Lower leg skin (tissue), 4 donors: ENCODE measurements around the gene DDX28. TPM values are rescaled to one million over a fixed set of nuclear protein-coding genes. Genes with fewer than 3 reads are reported as not detected.
"Not testable (repeated sequence)": the region's sequence is repeated elsewhere in the genome, so short reads cannot be mapped to it uniquely, and the experiment has no call there.

Experiments
- DNase-seq, 2 donors: peaks; one replicate each; pipeline ENCODE4 v3.0.0-alpha.2; 2019; ENCODE audit warnings: low spot score in 2 of 2
- H3K4me3 ChIP-seq: fragments of 200-600 bp; sonication (generic); 2 replicates; pipeline ENCODE4 v1.5.1; 2017; ENCODE audit warnings: mild to moderate bottlenecking, low read depth; ENCODE audit not compliant: poor library complexity, severe bottlenecking
- POLR2A ChIP-seq, 2 donors: fragments of 450-650 bp; IDR thresholded peaks; one replicate each; pipeline ENCODE4 v1.6.1; 2016 to 2017; ENCODE audit warnings: antibody characterized with exemption in 2 of 2, mild to moderate bottlenecking in 1 of 2, moderate library complexity in 1 of 2
- whole genome bisulfite sequencing, 2 donors: methylation state at CpG; one replicate each; pipeline ENCODE4 v1.1.5; 2018; 5-methylcytosine and 5-hydroxymethylcytosine counted together
- intact Hi-C: fragments of 100-400 bp; cut with DNase I; formaldehyde crosslinking; loops from one replicate; pipeline ENCODE4 v1.15.0; 2023; ENCODE audit warnings: low total_unique reads
- total RNA-seq, 4 donors: library from RNA; depleted of rRNA; stranded (reverse); fragments of >200 nt; gene quantifications; one replicate each; pipeline ENCODE4 v1.1.0, GENCODE V29; 2016
- TF ChIP-seq, protein P1 (sequence below), 3 donors: fragments of 450-650 bp; IDR thresholded peaks; one replicate each; pipeline ENCODE4 v1.5.1; 2016; ENCODE audit warnings: antibody characterized with exemption in 3 of 3, mild to moderate bottlenecking in 3 of 3, moderate library complexity in 2 of 3

The DDX28 gene
- total RNA-seq, 4 donors from 2014 or later = 11.0 to 21.1 (median 13.6) TPM

DNA sequence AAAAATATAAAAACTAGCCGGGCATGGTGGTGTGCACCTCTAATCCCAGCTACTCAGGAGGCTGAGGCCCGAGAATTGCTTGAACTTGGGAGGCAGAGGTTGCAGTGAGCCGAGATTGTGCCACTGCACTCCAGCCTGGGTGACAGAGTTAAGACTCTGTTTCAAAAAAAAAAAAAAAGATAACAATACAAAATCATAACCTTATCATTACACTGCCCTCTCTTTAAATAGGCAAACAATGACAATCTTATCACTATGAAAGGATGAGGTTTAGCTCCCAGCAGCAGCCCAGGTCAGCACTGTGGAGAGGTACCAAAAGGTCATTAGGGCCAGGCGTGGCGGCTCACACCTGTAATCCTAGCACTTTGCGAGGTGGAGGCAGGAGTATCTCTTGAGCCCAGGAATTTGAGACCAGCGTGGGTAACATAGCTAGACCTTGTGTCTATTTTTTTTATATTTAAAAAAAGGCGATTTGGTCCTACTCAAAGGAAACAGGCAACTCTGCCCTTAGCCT lies 3.8 kb downstream of the DDX28 start:
- intact Hi-C loops = no loop called here
- DNase-seq = no peak
- no peak overlapping the region for H3K4me3 ChIP-seq
- WGBS, 2 donors = 82 to 86% methylated on average over 8 of the region's 8 CpGs
- TF ChIP-seq, protein P1, sequence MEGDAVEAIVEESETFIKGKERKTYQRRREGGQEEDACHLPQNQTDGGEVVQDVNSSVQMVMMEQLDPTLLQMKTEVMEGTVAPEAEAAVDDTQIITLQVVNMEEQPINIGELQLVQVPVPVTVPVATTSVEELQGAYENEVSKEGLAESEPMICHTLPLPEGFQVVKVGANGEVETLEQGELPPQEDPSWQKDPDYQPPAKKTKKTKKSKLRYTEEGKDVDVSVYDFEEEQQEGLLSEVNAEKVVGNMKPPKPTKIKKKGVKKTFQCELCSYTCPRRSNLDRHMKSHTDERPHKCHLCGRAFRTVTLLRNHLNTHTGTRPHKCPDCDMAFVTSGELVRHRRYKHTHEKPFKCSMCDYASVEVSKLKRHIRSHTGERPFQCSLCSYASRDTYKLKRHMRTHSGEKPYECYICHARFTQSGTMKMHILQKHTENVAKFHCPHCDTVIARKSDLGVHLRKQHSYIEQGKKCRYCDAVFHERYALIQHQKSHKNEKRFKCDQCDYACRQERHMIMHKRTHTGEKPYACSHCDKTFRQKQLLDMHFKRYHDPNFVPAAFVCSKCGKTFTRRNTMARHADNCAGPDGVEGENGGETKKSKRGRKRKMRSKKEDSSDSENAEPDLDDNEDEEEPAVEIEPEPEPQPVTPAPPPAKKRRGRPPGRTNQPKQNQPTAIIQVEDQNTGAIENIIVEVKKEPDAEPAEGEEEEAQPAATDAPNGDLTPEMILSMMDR (IDR thresholded peaks at IDR 0.05) = no peak
- TF ChIP-seq POLR2A (IDR thresholded peaks at IDR 0.05) = no peak

DNA sequence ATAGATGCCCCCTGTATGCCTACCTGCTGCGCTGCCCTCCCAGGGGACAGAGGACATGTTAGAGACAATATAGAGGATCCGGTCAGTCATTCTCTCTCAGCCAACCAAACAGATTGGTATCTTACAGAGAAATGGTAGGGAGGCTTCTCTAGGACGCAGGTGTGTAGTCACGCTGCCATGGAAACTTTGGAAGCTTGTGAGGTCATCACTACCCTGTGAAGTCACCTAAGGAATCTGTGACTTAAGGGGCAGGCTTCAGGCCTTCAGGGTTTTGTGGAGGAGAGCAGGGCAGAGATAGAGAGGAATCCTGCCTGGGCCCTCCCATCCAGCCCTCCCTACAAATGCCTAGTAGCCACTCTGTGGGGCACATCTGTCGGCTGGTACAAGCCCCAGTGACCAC lies 7.4 kb downstream of the DDX28 start, which contains the start of gene DPEP2NB:
DPEP2NB (minus strand) TSS at position 231 of the 400 bp plus-strand sequence; CDS start at position 90, 141 bp downstream.
- 83 to 93% methylated on average over 5 of the region's 5 CpGs for WGBS, 2 donors
- TF ChIP-seq POLR2A (IDR thresholded peaks at IDR 0.05) = no peak
- TF ChIP-seq, protein P1 (IDR thresholded peaks at IDR 0.05) = no peak
- no peak for DNase-seq
- no peak within 1 kb of the TSS for H3K4me3 ChIP-seq
- intact Hi-C loops = no loop called here

DNA sequence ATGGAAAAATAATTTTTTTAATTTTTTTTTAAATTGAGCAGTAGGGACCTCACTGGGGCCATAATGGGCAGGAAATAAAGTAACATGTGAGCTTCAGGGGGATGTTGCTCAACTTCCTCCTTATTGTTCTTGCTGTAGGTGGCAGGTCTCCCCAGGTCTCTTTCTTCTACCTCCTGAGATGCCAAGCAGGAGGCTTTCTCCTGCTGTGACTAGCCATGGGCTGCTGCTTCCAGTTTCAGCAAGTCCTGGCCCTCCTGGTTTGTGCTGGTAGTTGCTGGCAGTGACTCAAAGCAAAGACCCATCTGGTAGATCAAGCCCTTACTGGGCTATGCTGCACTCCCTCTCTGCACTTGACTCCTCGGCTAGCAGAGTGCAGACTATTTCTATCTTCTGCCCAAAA lies 9.6 kb downstream of the DDX28 start:
- TF ChIP-seq POLR2A (IDR thresholded peaks at IDR 0.05) = no peak
- TF ChIP-seq, protein P1 (IDR thresholded peaks at IDR 0.05) = no peak
- WGBS, 2 donors = 31 to 59% methylated on average over 1 of the region's 1 CpG
- no peak for DNase-seq
- intact Hi-C loops = no loop called here
- no peak overlapping the region for H3K4me3 ChIP-seq

DNA sequence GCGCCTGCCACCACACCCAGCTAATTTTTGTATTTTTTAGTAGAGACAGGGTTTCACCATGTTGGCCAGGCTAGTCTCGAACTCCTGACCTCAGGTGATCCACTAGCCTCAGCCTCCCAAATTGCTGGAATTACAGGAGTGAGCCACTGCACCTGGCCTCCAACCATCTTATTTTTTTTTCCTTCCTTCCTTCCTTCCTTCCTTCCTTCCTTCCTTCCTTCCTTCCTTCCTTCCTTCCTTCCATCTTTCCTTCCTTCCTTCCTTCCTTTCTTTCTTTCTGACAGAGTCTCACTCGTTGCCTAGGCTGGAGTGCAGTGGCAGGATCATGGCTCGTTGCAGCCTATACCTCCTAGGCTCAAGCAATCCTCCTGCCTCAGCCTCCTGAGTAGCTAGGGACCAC lies 13.2 kb downstream of the DDX28 start:
- 80 to 92% methylated on average over 4 of the region's 4 CpGs for WGBS, 2 donors
- DNase-seq, intact Hi-C loops: not testable (repeated sequence)

DNA sequence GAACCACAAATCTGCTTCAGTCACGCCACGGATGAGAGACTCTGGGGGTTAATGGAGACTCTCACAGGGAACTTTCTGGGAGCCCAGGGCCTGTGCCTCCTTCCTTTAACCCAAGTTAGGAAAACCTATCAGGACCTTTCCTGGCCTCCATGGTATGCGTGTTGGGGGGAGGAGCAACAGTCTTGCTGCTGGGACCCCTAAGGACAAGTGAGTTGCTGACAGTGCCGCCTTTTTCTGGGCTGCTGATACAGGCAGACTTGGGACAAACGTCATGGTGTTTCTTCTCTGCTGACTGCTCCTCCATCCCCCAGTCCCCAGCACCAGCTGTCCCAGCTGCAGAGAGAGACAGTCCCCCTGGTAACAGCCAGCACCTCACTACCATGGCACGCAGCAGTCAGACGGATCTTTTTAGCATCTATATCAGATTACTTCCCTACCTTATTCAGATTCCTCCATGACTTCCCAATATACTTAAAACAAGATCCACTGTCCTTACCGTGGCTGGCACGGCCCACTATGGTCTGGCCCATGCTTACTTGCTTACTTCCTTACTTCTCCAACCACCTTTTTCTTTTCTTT lies 13.8 kb downstream of the DDX28 start:
- WGBS, 2 donors = 72 to 77% methylated on average over 8 to 9 of the region's 9 CpGs
- no peak overlapping the region for H3K4me3 ChIP-seq
- DNase-seq = no peak
- intact Hi-C loops = no loop called here
- TF ChIP-seq POLR2A (IDR thresholded peaks at IDR 0.05) = no peak
- TF ChIP-seq, protein P1 (IDR thresholded peaks at IDR 0.05) = no peak

More for the DNA sequence above, 13.2 kb downstream of the DDX28 start:
- not testable (repeated sequence) for H3K4me3 ChIP-seq

DNA sequence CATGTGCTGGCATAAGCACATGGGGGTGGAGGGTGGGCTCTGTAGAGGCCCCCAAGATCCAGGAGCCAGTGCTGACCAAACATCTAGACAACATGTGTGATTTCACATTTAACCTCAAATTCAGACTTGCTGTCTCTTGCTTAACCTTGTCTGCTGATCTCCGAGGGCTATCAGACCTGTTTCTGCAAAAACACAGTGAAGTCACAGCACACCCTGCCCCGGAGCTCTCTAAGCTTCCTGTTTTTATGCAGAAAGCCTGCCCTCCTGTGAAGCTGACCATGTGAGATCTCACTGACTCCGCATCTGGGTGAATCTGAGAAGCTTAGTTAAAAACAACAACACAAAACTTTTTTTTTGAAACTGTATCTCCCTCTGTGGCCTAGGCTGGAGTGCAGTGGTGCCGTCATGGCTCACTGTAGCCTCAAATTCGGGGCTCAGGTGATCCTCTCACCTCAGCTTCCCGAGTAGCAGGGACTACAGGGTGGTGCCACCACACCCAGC lies 17.2 kb downstream of the DDX28 start:
- intact Hi-C loops = no loop called here
- 17 to 21% methylated on average over 6 of the region's 6 CpGs for WGBS, 2 donors
- peak in 1 of 2 donors; percentile 74 for DNase-seq
- no peak overlapping the region for H3K4me3 ChIP-seq
- TF ChIP-seq, protein P1 (IDR thresholded peaks at IDR 0.05) = no peak
- TF ChIP-seq POLR2A (IDR thresholded peaks at IDR 0.05) = no peak
